Fibroblast of lung (primary cell): ENCODE data around the gene TIMM29.

Source experiments
- EZH2 ChIP-seq: IDR thresholded peaks from 2 replicates; pipeline ENCODE4 v1.5.1; 2012; ENCODE audit warnings: low read length, control low read depth, mild to moderate bottlenecking; ENCODE audit errors: missing control alignments
- TF ChIP-seq, protein P1 (sequence below), 2 donors: IDR thresholded peaks in 1 of 2; conservative IDR thresholded peaks in 1 of 2; 1 replicate in 1 of 2; 2 replicates in 1 of 2; pipeline ENCODE4 v1.5.1; 2011 to 2012; ENCODE audit warnings: low read length in 2 of 2, control low read depth in 1 of 2, inconsistent platforms in 1 of 2, low read depth in 1 of 2, mild to moderate bottlenecking in 1 of 2

DNA sequence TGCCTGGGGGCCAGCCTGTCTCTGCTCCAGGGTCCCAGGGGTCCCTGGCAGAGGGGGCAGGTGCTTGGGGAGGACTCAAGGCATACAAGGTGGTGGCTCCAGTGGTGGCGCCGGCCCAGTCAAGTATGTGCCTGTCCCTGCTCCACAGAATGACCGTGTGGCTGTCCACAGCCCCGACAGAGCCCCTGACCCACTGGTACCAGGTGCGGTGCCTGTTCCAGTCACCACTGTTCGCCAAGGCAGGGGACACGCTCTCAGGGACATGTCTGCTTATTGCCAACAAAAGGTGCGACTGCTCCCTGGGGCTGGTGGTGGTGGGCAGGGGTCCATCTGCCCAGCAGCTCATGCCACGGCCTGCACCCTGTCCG lies 8.3 kb upstream of the TIMM29 start:
- TF ChIP-seq, protein P1, sequence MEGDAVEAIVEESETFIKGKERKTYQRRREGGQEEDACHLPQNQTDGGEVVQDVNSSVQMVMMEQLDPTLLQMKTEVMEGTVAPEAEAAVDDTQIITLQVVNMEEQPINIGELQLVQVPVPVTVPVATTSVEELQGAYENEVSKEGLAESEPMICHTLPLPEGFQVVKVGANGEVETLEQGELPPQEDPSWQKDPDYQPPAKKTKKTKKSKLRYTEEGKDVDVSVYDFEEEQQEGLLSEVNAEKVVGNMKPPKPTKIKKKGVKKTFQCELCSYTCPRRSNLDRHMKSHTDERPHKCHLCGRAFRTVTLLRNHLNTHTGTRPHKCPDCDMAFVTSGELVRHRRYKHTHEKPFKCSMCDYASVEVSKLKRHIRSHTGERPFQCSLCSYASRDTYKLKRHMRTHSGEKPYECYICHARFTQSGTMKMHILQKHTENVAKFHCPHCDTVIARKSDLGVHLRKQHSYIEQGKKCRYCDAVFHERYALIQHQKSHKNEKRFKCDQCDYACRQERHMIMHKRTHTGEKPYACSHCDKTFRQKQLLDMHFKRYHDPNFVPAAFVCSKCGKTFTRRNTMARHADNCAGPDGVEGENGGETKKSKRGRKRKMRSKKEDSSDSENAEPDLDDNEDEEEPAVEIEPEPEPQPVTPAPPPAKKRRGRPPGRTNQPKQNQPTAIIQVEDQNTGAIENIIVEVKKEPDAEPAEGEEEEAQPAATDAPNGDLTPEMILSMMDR (conservative IDR thresholded peaks at IDR 0.05 in 1 of 2, IDR thresholded peaks at IDR 0.05 in 1 of 2; ENCODE audit: low read depth in 1 of 2, low read length in 2 of 2): no peak
- no peak for TF ChIP-seq EZH2
